Measurements from ENCODE around the gene WDR46.
"Not testable (repeated sequence)": the region's sequence is repeated elsewhere in the genome, so short reads cannot be mapped to it uniquely, and the experiment has no call there.

The WDR46 gene

GRCh38 chr6:33271117-33271467, 17.9 kb downstream of the WDR46 start:
- DNase-seq (ENCODE audit: low spot score): no peak

- no peak for DNase-seq (ENCODE audit: low spot score)
Measured at GRCh38 chr6:33264015-33264414, 25.0 kb downstream of the WDR46 start.

DNA sequence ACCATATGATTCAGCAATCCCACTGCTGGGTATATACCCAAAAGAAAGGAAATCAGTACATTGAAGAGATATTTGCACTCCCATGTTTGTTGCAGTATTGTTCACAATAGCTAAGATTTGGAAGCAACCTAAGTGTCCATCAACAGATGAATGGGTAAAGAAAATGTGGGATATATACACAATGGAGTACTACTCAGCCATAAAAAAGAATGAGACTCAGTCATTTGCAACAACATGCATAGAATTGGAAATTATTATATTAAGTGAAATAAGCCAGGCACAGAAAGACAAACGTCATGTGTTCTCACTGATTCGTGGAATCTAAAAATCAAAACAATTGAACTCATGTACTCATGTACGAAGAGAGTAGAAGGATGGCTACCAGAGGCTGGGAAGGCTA, 26.5 kb downstream of the WDR46 start:
- not testable (repeated sequence) for DNase-seq (ENCODE audit: low spot score)

- no peak for DNase-seq (ENCODE audit: low spot score)
Measured at GRCh38 chr6:33259032-33259431, 30.0 kb downstream of the WDR46 start.

- DNase-seq (ENCODE audit: low spot score): no peak
Measured at GRCh38 chr6:33254591-33254990, 34.4 kb downstream of the WDR46 start.

- DNase-seq (ENCODE audit: low spot score): no peak
Measured at GRCh38 chr6:33252759-33253158, 36.3 kb downstream of the WDR46 start.

DNA sequence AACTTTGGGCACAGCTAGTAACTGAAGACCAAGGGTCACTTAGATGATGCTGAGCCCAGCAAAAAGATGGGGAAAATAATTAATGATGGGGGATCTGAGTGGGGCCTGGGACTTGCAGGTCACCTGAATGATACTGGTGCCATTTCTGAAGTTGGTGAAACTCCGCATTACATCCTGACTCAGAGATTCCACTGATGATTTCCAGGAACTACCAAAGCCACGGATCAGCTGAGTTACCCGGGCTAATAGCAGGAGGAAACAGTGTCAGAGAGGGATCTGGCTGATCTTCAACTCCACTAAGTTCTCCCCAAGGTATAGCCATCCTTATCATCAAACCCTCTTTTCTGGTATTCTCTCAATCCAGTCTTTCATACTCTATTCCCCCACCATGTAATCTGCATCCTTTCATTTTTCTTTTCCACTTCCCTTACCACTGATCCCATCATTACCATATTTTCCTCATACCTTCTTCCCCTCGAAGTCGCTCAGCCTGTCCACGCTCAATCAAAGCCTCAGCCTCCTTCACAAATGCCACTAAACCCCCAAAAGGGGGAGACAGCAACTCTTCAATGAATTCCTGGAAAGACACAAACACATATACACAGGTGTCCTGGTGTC, 37.5 kb downstream of the WDR46 start:
- DNase-seq (ENCODE audit: low spot score): peak; percentile 28

- no peak for DNase-seq (ENCODE audit: low spot score)
Measured at GRCh38 chr6:33250731-33251130, 38.3 kb downstream of the WDR46 start.

- DNase-seq (ENCODE audit: low spot score): no peak
Measured at GRCh38 chr6:33249732-33250630, 39.1 kb downstream of the WDR46 start.

DNA sequence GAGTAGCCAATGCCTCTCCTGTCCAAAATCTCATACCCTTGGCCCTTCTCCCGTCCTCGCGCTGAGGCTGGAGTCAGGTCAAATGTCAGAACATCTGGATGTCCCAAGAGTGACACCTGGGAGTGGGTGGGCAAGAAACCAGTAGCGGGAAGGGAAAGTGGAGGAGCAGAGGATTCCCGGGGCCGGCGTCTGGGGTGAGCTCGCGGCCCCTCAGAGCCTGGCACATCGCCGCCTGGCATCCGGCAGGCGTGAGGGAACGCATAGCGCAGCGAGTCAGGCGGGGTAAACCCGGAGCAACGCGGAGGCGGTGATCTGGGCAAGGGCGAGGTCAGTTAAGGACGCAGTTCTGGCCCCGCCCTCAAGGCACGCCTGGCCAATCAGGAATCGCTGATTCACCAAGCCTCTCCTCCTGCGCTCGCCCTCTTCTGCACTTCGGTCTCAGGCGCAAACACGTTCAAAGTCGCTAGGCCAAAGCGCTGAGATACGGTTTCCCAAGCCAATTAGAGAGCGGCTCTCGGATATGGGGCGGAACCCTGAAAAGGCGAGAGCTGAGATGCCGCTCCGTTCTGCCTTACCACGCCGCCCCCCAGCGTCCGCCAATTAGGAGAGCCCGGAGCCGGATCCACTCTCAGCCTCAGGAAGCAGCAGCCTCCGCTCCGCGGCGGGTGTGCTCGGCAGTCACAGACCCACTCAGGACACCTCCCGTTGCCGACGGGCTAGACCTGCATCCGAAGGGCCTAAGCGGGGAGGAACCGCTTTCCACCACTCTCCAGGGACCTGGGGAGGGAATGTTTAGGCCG, 39.9 kb downstream of the WDR46 start:
- peak; percentile 99 for DNase-seq (ENCODE audit: low spot score)

DNA sequence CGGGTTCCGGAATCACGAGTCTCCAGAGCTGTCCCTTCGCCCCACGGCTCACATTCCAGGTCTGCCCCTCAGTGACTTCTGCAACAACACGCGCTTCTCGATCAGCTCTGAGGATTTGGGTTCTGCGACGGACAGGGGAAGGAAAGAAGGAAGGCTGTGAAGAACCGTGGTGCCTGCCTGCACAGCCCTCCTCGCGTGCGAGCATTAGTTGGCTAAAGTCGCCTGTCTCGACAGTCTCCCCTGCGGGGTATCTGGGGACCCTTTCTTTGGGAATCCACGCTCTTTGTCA, 40.5 kb downstream of the WDR46 start:
- DNase-seq (ENCODE audit: low spot score): peak; percentile 82

GRCh38 chr6:33247977-33248642, 40.9 kb downstream of the WDR46 start:
- peak; percentile 94 for DNase-seq (ENCODE audit: low spot score)

DNA sequence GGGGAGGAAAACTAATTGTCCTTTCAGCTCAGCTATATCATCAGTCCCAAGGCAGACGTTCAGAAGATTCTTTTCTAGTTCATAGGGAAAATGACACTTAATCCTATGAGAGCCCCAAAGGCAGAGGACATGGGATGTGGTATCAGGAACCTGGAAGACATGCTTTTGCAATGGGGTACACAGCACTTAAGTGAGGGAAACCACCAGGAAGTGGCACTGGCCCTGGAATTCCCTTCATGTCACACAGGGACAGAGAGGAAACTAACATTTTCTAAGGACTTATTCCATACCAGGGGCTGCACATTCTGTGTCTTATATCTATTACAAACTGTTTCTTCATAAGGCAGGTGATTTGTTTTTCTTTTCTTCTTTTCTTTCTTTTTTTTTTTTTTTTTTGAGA, 45.6 kb downstream of the WDR46 start:
- no peak for DNase-seq (ENCODE audit: low spot score)

- no peak for DNase-seq (ENCODE audit: low spot score)
Measured at GRCh38 chr6:33241968-33242367, 47.1 kb downstream of the WDR46 start.

GRCh38 chr6:33237741-33238140, 51.3 kb downstream of the WDR46 start:
- no peak for DNase-seq (ENCODE audit: low spot score)

GRCh38 chr6:33236852-33237251, 52.2 kb downstream of the WDR46 start:
- no peak for DNase-seq (ENCODE audit: low spot score)

DNA sequence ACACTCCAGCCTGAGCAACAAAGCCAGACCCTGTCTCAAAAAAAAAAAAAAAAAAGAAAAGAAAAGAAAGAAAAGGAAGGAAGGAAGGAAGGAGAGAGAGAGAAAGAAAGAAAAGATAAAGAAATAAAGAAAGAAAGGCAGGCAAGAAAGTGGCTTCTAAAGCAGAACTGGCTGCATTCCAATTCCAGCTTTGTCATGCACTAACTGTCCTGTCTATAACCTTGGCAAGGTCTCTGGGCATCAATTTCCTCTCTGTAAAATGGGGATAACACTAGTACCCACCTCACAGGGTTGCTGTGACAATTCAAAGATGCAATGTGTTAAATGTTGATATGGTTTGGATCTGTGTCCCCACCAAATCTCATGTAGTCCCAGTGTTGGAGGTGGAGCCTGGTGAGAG, 52.7 kb downstream of the WDR46 start:
- no peak for DNase-seq (ENCODE audit: low spot score)

DNA sequence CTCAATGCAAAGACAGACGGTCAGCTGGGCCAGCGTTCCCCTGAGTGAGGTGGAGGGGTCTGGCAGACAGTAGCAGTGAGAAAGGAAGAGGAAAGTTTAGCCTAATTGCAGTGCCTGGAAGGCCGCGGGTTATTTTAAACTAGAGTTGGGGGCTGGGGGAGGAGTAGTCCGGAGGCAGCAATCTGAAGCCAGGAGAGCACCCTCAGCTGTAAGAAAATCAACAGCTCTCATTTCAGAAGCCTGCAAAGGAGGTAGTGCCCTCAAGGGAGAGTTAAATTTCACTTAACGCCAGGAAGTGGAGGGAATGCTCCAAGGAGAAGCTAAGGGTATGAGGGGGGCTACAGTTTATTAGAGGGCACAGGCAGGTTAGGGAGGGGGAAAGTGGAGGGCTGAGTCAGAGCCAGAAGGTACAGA, 53.8 kb downstream of the WDR46 start:
- DNase-seq (ENCODE audit: low spot score): no peak

Data from NAMALWA (cell line).